ENCODE measurements around the gene DEDD.
"Not testable (repeated sequence)": the region's sequence is repeated elsewhere in the genome, so short reads cannot be mapped to it uniquely, and the experiment has no call there.

DEDD gene

GRCh38 chr1:161121042-161121650 is 11.3 kb downstream of the DEDD start:
- DNase-seq = no peak

DNA sequence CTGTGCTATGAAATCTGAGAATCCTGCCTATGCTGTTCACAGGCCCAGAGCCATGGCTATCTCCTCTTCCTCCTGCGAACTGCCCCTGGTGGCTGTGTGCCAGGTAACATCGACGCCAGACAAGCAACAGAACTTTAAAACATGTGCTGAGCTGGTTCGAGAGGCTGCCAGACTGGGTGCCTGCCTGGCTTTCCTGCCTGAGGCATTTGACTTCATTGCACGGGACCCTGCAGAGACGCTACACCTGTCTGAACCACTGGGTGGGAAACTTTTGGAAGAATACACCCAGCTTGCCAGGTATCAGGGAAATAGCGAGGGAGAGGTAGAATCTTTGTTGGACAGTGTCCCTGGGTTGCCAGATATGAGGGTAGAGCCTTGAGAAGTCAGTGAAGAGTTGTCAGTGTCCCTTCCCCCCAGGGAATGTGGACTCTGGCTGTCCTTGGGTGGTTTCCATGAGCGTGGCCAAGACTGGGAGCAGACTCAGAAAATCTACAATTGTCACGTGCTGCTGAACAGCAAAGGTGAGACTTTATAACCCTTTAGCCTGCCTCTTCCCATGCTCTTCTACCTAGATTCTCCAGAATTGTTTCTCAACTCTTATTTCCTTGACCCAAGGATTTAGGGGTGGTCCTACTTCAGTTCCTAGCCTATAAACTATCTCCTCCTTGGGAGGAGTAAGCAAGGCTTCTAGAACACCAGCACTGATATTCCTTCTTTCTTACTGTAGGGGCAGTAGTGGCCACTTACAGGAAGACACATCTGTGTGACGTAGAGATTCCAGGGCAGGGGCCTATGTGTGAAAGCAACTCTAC is 13.2 kb downstream of the DEDD start:
- DNase-seq = no peak

GRCh38 chr1:161117759-161118581 is 14.5 kb downstream of the DEDD start, which contains the start of the genes NIT1 and PFDN2:
TSS of gene NIT1 (plus strand) at chr1:161118105. CDS start at chr1:161118177, 72 bp downstream.
TSS of gene PFDN2 (minus strand) at chr1:161118037. CDS start at chr1:161118026, 11 bp downstream.
- DNase-seq = peak; percentile 52

DNA sequence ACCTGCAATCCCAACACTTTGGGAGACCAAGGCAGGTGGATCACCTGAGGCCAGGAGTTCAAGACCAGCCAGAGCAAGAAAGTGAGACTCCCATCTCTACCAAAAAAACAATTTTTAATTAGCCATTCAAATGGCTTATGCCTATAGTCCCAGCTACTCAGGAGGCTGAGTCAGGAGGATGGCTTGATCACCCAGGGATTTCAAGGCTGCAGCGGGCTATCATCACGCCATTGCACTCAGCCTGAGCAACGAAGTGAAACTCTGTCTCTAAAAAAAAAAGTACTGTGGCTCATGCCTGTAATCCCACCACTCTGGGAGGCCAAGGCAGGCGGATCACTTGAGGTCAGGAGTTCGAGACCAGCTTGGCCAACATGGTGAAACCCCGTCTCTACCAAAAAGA is 16.5 kb downstream of the DEDD start:
- not testable (repeated sequence) for DNase-seq

DNA sequence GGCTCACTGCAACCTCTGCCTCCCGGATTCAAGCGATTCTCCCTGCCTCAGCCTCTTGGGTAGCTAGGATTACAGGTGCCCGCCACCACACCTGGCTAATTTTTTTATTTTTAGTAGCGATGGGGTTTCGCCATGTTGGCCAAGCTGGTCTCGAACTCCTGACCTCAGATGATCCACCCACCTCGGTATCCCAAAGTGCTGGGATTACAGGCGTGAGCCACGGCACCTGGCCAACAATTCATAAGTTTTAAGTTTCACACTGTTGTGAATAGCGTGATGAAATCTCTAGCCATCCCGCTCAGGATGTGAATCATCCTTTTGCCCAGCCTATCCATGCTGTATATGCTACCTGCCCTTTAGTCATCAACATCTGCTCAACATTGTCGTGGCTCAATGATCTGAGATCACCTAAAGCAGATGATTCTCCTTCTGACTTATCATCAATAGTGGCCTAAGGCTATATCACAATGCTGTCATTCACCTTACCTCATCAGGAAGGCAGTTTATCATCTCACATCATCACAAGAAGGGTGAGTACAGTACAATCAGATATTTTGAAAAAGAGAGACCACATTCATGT is 17.2 kb downstream of the DEDD start:
- DNase-seq = no peak

DNA sequence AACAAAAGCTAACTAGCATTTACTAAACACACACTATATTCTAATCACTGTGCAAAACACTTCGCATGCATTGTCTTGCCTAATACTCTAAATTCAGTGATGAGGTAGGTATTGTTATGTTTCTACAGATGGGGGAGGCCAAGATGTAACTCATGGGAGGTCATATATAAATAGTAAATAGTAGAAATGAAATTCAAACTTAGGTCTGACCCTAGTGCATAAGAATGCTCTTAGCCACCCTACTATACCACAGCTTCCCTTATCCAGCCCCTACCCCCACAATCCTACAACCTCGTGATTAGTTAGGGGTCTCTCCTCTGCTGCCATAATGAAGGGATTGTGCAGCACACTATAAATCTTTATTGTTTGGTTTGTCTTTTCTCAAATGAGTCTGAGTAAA is 17.9 kb downstream of the DEDD start:
- DNase-seq = no peak

- no peak for DNase-seq
Observed at GRCh38 chr1:161113915-161114314, 18.6 kb downstream of the DEDD start.

DNA sequence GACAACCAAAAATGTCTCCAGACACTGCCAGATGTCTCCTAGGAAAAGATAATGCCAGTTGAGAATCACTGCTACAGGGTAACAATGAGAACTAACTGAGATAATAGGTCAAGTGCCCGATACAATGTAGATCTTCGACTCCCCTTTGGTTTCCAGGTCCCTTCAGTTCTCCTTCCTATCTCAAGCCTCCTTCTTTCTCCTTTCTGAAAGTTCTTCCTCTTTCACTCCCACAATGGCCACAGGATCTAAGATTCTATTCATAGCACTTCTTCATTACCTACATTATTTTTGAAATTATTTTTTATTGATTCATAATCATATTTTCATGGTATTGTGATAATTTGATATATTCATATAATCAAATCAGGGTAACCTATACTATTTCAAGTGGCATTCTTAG is 20.9 kb downstream of the DEDD start:
- DNase-seq = no peak

GRCh38 chr1:161111117-161111516 is 21.4 kb downstream of the DEDD start:
- DNase-seq = no peak

GRCh38 chr1:161106431-161106830 is 26.0 kb downstream of the DEDD start:
- no peak for DNase-seq

DNA sequence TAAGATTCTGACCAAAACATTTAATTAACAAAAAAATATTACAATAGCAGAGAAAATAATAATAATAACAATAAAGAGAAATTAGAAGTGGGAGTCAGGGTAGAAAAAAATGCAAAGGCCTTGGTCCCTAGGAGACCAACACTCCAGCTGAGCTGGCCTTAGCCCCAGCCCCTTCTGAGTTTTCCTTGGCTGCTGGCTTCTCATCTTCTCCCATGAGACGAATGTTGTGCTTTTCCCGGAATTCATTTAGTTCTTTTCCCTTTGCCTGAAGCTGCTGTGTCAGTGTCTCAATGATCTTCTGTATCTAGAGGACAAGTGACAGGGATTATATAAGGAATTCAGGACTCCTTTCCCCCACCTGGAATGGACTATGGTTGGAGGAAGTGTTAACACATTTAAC is 31.9 kb downstream of the DEDD start:
- DNase-seq = no peak

GRCh38 chr1:161099090-161099802 is 33.2 kb downstream of the DEDD start:
- no peak for DNase-seq

- peak; percentile 92 for DNase-seq
Observed at GRCh38 chr1:161098210-161099068, 34.0 kb downstream of the DEDD start, which contains the start of gene KLHDC9. TSS of gene KLHDC9 (plus strand) at chr1:161098361. CDS start at chr1:161098536, 175 bp downstream.

DNA sequence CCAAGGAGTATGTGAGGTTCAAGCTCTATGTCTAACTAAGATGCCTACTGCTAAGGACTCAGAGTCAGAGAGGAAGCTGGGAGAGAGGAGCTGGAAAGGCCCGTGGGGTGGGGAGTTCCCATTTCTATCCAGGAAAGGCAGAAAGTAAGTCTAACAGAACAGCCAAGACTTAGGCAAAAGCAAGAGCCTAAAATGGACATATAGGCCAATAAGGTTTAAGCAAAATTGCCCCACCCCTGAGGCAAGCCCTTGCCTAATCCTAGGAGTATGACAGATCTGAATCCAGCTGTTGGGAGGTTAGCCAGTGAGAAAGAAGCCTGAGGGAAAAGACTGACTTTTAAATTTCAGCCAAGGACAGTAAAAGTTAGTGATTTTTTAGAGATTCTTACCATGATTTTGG is 35.9 kb downstream of the DEDD start:
- DNase-seq = no peak

DNA sequence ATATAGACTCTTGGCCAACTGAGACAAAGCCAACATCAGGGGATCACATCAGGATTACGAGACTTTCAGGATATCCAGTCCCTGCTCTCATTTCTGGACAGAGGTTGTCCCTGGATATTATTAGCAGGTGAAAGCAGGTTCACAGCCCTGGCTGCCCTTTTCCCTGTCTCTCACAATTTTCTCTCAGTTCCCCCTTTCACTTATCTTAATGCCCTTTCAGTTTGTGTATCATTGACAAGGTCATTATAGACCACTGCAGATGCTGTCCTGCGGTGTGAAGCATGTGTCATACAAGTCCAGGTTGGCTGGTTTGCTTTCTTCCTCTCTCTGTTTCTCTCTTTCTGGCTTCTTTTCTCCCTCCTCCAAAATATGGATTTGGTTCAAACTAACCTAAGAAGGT is 36.5 kb downstream of the DEDD start:
- no peak for DNase-seq

DNA sequence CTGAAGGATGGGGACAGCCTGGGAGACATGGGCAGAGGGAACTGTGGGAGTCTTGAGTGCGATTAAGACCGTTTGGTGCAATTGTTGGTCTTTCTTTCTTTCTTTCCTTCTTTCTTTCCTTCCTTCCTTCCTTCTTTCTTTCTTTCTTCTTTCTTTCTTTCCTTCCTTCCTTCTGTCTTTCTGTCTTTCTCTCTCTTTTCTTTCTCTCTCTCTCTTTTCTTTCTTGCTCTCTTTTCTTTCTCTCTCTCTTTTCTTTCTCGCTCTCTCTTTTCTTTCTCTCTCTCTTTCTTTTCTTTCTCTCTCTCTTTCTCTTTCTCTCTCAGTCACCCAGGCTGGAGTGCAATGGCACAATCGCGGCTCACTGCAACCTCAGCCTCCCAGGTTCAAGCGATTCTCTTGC is 37.2 kb downstream of the DEDD start:
- no peak for DNase-seq

- no peak for DNase-seq
Observed at GRCh38 chr1:161094481-161094880, 38.0 kb downstream of the DEDD start.

GRCh38 chr1:161092621-161093028 is 39.8 kb downstream of the DEDD start:
- no peak for DNase-seq

DNA sequence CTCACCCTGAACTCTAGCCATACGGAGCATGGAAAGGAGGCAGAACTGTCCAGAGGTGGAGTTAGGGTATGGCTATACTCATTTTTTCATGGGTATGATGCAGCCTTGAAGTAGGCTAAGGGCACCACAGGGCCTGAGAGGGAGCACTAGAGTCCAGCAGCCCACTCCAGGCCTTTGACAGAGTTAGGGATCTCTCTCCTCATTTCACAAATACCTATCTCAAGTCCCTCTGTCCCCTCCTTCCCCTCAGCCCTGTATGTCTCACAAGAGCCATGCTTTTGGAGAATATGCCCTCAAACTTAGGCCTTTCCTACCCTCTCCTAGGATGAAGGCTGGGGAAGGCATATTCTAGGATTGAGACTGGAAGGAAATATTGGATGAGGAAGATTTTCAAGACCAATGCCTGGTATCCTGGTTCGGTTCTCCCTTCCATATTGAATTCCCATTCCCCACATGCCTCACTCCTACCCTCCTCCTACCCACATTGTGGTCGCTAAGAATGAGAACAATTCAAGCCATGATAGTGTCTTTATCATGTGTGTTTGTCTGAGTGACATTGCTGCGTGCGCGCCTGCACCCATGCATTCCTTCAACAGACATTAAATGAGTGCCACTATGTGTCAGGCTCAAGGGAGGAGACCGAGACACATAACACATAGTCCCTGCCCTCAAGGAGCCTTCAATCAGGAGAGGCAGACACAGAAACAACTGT is 40.5 kb downstream of the DEDD start:
- no peak for DNase-seq

GRCh38 chr1:161091093-161091492 is 41.4 kb downstream of the DEDD start:
- DNase-seq = no peak

DNA sequence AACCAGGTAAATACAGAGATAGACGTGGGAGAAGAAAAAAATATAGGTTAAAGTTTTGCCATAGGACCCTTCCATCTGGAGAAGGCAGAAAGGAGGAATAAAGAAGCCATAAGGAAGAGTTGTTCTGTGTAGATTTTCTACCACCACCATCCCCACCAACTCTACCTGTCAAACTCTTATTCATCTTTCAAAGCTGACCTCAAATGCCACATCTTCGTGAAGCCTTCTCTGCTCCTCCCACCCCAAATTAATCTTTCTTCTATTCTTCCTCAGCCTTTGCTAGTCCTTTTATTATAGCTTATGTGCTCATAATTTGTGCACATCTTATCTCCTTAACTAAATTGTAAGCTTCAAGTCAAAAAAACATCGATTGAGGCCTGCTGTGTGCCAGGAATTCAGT is 41.9 kb downstream of the DEDD start:
- no peak for DNase-seq
